Progenitor cell of endocrine pancreas (in vitro differentiated cells): ENCODE data around the gene FOXD4L1. TPM values are rescaled to one million over a fixed set of nuclear protein-coding genes. Genes with fewer than 3 reads are reported as not detected.
"Not testable (repeated sequence)": the region's sequence is repeated elsewhere in the genome, so short reads cannot be mapped to it uniquely, and the experiment has no call there.

Experiments used
- DNase-seq: peaks from one replicate; pipeline ENCODE4 v3.0.0; 2021; ENCODE audit warnings: low spot score; ENCODE audit not compliant: unreplicated experiment
- H3K27ac Mint-ChIP-seq: 2 replicates; pipeline ENCODE4 v1.8.0; 2021; ENCODE audit warnings: mild to moderate bottlenecking, moderate library complexity, mixed read lengths
- H3K27me3 Mint-ChIP-seq: 2 replicates; pipeline ENCODE4 v1.8.0; 2021; ENCODE audit warnings: mixed read lengths
- H3K36me3 Mint-ChIP-seq: 2 replicates; pipeline ENCODE4 v1.8.0; 2022; ENCODE audit warnings: mixed read lengths; ENCODE audit not compliant: insufficient read depth
- H3K4me1 Mint-ChIP-seq: 2 replicates; pipeline ENCODE4 v1.8.0; 2021; ENCODE audit warnings: low read depth, mixed read lengths
- H3K4me3 Mint-ChIP-seq: 2 replicates; pipeline ENCODE4 v1.8.0; 2021; ENCODE audit warnings: low read depth, mild to moderate bottlenecking, moderate library complexity, mixed read lengths
- H3K9me3 Mint-ChIP-seq: 2 replicates; pipeline ENCODE4 v1.8.0; 2021; ENCODE audit warnings: low read depth, mixed read lengths
- long read RNA-seq: library from polyadenylated mRNA; unstranded; transcript quantifications from one replicate; pipeline ENCODE4 v2.0.0, GENCODE V29; 2020
- total RNA-seq: library from RNA; stranded (reverse); gene quantifications from 2 replicates; pipeline ENCODE4 v1.2.1, GENCODE V29; 2021

Gene FOXD4L1
- total RNA-seq = 0.20 and 0.48 TPM in 2 replicates
- long read RNA-seq = 0 reads

- not testable (repeated sequence) for H3K9me3 Mint-ChIP-seq, H3K36me3 Mint-ChIP-seq, H3K27ac Mint-ChIP-seq, DNase-seq, H3K4me1 Mint-ChIP-seq, H3K4me3 Mint-ChIP-seq
- H3K27me3 Mint-ChIP-seq = peaks cover 29% of the 10 kb centered on the region
Measured at GRCh38 chr2:113498365-113498764, at the start of gene FOXD4L1. Gene FOXD4L1 (plus strand): TSS chr2:113498665. CDS start chr2:113499257, 592 bp downstream.

- H3K36me3 Mint-ChIP-seq, DNase-seq, H3K27ac Mint-ChIP-seq, H3K4me3 Mint-ChIP-seq, H3K27me3 Mint-ChIP-seq, H3K4me1 Mint-ChIP-seq, H3K9me3 Mint-ChIP-seq: not testable (repeated sequence)
Measured at GRCh38 chr2:113465770-113466169, 32.7 kb upstream of the FOXD4L1 start.

GRCh38 chr2:113476688-113477368 lies 21.6 kb upstream of the FOXD4L1 start:
- H3K4me1 Mint-ChIP-seq, H3K27ac Mint-ChIP-seq, DNase-seq, H3K9me3 Mint-ChIP-seq, H3K27me3 Mint-ChIP-seq: not testable (repeated sequence)
- peak overlapping the region; percentile 38 for H3K4me3 Mint-ChIP-seq
- peaks cover 12% of the 10 kb centered on the region for H3K36me3 Mint-ChIP-seq

GRCh38 chr2:113496527-113496926 lies 1.9 kb upstream of the FOXD4L1 start:
- H3K4me1 Mint-ChIP-seq, H3K36me3 Mint-ChIP-seq, H3K9me3 Mint-ChIP-seq, DNase-seq, H3K4me3 Mint-ChIP-seq, H3K27ac Mint-ChIP-seq: not testable (repeated sequence)
- H3K27me3 Mint-ChIP-seq = peaks cover 18% of the 10 kb centered on the region

GRCh38 chr2:113499019-113499885 lies 787 bp downstream of the FOXD4L1 start:
- H3K4me3 Mint-ChIP-seq, DNase-seq, H3K4me1 Mint-ChIP-seq, H3K36me3 Mint-ChIP-seq, H3K9me3 Mint-ChIP-seq, H3K27ac Mint-ChIP-seq: not testable (repeated sequence)
- H3K27me3 Mint-ChIP-seq = peaks cover 31% of the 10 kb centered on the region

GRCh38 chr2:113499886-113500722 lies 1.6 kb downstream of the FOXD4L1 start:
- H3K27ac Mint-ChIP-seq, H3K36me3 Mint-ChIP-seq, H3K4me1 Mint-ChIP-seq, H3K4me3 Mint-ChIP-seq, DNase-seq, H3K9me3 Mint-ChIP-seq: not testable (repeated sequence)
- peaks cover 33% of the 10 kb centered on the region for H3K27me3 Mint-ChIP-seq

- H3K4me1 Mint-ChIP-seq, DNase-seq, H3K9me3 Mint-ChIP-seq, H3K27ac Mint-ChIP-seq, H3K36me3 Mint-ChIP-seq, H3K4me3 Mint-ChIP-seq: not testable (repeated sequence)
- peaks cover 33% of the 10 kb centered on the region for H3K27me3 Mint-ChIP-seq
Measured at GRCh38 chr2:113500723-113501038, 2.2 kb downstream of the FOXD4L1 start.

GRCh38 chr2:113502216-113503093 lies 4.0 kb downstream of the FOXD4L1 start:
- H3K9me3 Mint-ChIP-seq, DNase-seq, H3K4me1 Mint-ChIP-seq, H3K27ac Mint-ChIP-seq, H3K36me3 Mint-ChIP-seq: not testable (repeated sequence)
- peak overlapping the region; percentile 26 for H3K4me3 Mint-ChIP-seq
- H3K27me3 Mint-ChIP-seq = peaks cover 35% of the 10 kb centered on the region

- DNase-seq, H3K27ac Mint-ChIP-seq, H3K4me1 Mint-ChIP-seq, H3K36me3 Mint-ChIP-seq, H3K9me3 Mint-ChIP-seq: not testable (repeated sequence)
- H3K4me3 Mint-ChIP-seq = peak overlapping the region; percentile 26
- peaks cover 37% of the 10 kb centered on the region for H3K27me3 Mint-ChIP-seq
Measured at GRCh38 chr2:113503094-113504042, 4.9 kb downstream of the FOXD4L1 start.

GRCh38 chr2:113504081-113504480 lies 5.6 kb downstream of the FOXD4L1 start:
- DNase-seq, H3K4me3 Mint-ChIP-seq, H3K4me1 Mint-ChIP-seq: not testable (repeated sequence)

GRCh38 chr2:113507394-113508140 lies 9.1 kb downstream of the FOXD4L1 start:
- not testable (repeated sequence) for H3K4me3 Mint-ChIP-seq, H3K4me1 Mint-ChIP-seq, H3K9me3 Mint-ChIP-seq, H3K36me3 Mint-ChIP-seq, DNase-seq, H3K27ac Mint-ChIP-seq
- peaks cover 41% of the 10 kb centered on the region for H3K27me3 Mint-ChIP-seq

More at GRCh38 chr2:113504081-113504480, 5.6 kb downstream of the FOXD4L1 start:
- H3K27me3 Mint-ChIP-seq = peaks cover 36% of the 10 kb centered on the region
- H3K27ac Mint-ChIP-seq, H3K36me3 Mint-ChIP-seq, H3K9me3 Mint-ChIP-seq: not testable (repeated sequence)
